Transverse colon (tissue), 4 donors: ENCODE measurements around the gene PHF12. TPM values are rescaled to one million over a fixed set of nuclear protein-coding genes. Genes with fewer than 3 reads are reported as not detected.

ENCODE experiments used
- DNase-seq: peaks from one replicate; pipeline ENCODE4 v3.0.0-alpha.2; 2019
- H3K27ac ChIP-seq, 4 donors: fragments of 200-600 bp; sonication (generic); 2 replicates each; pipeline ENCODE4 v1.5.1; 2016 to 2018; ENCODE audit warnings: inconsistent platforms in 4 of 4
- H3K27me3 ChIP-seq: fragments of 200-600 bp; sonication (generic); 2 replicates; pipeline ENCODE4 v1.5.1; 2017; ENCODE audit warnings: inconsistent platforms
- H3K36me3 ChIP-seq, 4 donors: fragments of 200-600 bp; sonication (generic); 2 replicates each; pipeline ENCODE4 v1.5.1; 2017 to 2019; ENCODE audit warnings: inconsistent platforms in 4 of 4
- H3K4me1 ChIP-seq, 4 donors: fragments of 200-600 bp; sonication (generic); 2 replicates each; pipeline ENCODE4 v1.5.1; 2017 to 2020; ENCODE audit warnings: inconsistent platforms in 4 of 4
- H3K4me3 ChIP-seq, 4 donors: fragments of 200-600 bp; sonication (generic); 1 replicate in 1 of 4; 2 replicates in 3 of 4; pipeline versions ENCODE4 v1.5.1 to v1.6.1; 2017 to 2019; ENCODE audit warnings: inconsistent platforms in 4 of 4
- H3K9me3 ChIP-seq, 2 donors: fragments of 200-600 bp; sonication (generic); 2 replicates each; pipeline ENCODE4 v1.5.1; 2017 to 2019; ENCODE audit warnings: inconsistent platforms in 2 of 2
- EP300 ChIP-seq: sonication (generic); formaldehyde crosslinking; IDR thresholded peaks from one replicate; pipeline ENCODE4 v1.6.1; 2017; ENCODE audit warnings: antibody characterized with exemption, low read depth
- POLR2A ChIP-seq: fragments of 450-650 bp; IDR thresholded peaks from one replicate; pipeline ENCODE4 v1.6.1; 2016; ENCODE audit warnings: antibody characterized with exemption, mild to moderate bottlenecking, moderate library complexity
- POLR2AphosphoS5 ChIP-seq, 3 donors: sonication (generic); formaldehyde crosslinking; IDR thresholded peaks; one replicate each; pipeline ENCODE4 v1.6.1; 2016; ENCODE audit warnings: antibody characterized with exemption in 3 of 3
- WGBS, 2 donors: methylation state at CpG; one replicate each; pipeline ENCODE4 v1.1.5; 2018; ENCODE audit warnings: low coverage in 1 of 2; 5-methylcytosine and 5-hydroxymethylcytosine counted together
- in situ Hi-C, 4 donors: fragments of 200-750 bp; cut with MboI; loops; one replicate each; pipeline versions ENCODE4 v1.15.0 to v1.15.1; 2017; ENCODE audit warnings: low sequenced_read_pairs in 3 of 4, low pct_ligation_motif_present in 1 of 4, low pct_unique_long_range_greater_than_20kb in 1 of 4
- intact Hi-C: fragments of 100-400 bp; cut with DNase I; formaldehyde crosslinking; loops from one replicate; pipeline ENCODE4 v1.15.1; 2023; ENCODE audit warnings: low total_unique reads
- total RNA-seq, 4 donors: library from RNA; depleted of rRNA; stranded (reverse); fragments of >200 nt; gene quantifications; one replicate each; pipeline ENCODE4 v1.1.0, GENCODE V29; 2016
- TF ChIP-seq, protein P1 (sequence below), 5 experiments: fragments of 200-600 bp in 3 of 5; fragments of 450-650 bp in 2 of 5; sonication (generic) in 3 of 5; IDR thresholded peaks; 1 replicate in 2 of 5; 2 replicates in 3 of 5; pipeline ENCODE4 v1.5.1; 2016 to 2017; ENCODE audit warnings: antibody characterized with exemption in 5 of 5, inconsistent platforms in 3 of 5, mild to moderate bottlenecking in 2 of 5, moderate library complexity in 1 of 5

The PHF12 gene
- total RNA-seq, 4 donors from 2014 or later = 43.5 to 134 (median 60.5) TPM

DNA sequence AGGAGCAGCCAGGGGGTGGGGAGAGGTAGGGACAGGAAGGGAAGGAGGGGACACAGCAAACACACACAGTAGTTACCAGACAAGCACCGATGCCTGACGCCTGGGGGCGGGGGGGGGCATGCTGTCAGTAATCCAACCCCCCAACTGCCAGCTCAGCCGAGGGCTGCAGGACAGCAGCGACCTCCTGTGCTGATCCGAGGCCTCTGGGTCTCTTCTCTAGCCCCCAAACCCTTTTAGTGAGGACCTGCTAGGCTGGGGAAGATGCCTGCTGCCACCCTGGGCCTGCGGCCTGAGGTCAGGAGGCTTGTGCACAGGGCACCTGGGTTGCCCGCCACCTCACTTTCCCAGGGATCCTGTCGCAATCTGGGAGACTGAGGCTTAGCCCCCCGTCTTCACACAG is 65.4 kb downstream of the PHF12 start:
- no peak for DNase-seq
- Histone ChIP-seq H3K4me1 (no peaks in the 10 kb centered on the region), H3K4me3 (no peak overlapping the region), H3K9me3 (no peaks in the 10 kb centered on the region), H3K27me3 (no peaks in the 10 kb centered on the region), H3K27ac (no peak overlapping the region), H3K36me3 (peaks cover 0 to 29% (median 5%) of the 10 kb centered on the region in 4 donors)
- TF ChIP-seq POLR2AphosphoS5 (IDR thresholded peaks at IDR 0.05) = no peak
- TF ChIP-seq EP300 = no peak
- TF ChIP-seq, protein P1, sequence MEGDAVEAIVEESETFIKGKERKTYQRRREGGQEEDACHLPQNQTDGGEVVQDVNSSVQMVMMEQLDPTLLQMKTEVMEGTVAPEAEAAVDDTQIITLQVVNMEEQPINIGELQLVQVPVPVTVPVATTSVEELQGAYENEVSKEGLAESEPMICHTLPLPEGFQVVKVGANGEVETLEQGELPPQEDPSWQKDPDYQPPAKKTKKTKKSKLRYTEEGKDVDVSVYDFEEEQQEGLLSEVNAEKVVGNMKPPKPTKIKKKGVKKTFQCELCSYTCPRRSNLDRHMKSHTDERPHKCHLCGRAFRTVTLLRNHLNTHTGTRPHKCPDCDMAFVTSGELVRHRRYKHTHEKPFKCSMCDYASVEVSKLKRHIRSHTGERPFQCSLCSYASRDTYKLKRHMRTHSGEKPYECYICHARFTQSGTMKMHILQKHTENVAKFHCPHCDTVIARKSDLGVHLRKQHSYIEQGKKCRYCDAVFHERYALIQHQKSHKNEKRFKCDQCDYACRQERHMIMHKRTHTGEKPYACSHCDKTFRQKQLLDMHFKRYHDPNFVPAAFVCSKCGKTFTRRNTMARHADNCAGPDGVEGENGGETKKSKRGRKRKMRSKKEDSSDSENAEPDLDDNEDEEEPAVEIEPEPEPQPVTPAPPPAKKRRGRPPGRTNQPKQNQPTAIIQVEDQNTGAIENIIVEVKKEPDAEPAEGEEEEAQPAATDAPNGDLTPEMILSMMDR (IDR thresholded peaks at IDR 0.05) = no peak
- TF ChIP-seq POLR2A = no peak
- in situ Hi-C loops = loop anchor here in 1 of 4 donors (25.0 kb wide), 1 partner anchor 124 kb away; no protein-coding TSS in a partner anchor
- intact Hi-C loops = no loop called here
- 100% methylated on average over 9 of the region's 10 CpGs; no CpG with 5 or more reads in 1 of the 2 donors for WGBS, 2 donors

DNA sequence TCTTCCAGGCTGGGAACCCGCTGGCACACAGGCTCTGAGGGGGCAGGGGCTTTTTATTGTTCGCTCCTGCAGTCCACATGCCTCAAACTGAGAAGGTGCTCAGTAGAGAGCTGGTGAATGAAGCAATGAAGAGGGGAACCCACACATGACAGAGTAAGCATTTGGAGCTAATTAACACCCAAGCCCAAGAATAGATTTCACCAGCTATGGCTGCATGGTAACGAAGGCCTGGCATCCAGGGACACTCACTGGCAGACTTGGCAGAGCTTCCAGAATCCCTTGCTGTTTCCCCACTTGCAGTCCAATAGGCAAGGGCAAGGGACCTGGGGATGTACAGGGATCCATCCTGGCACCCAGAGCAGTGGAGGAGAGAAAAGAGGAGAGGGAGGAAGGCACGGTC is 66.0 kb downstream of the PHF12 start:
- Histone ChIP-seq H3K36me3 (peaks cover 0 to 35% (median 7%) of the 10 kb centered on the region in 4 donors), H3K27ac (no peak overlapping the region)
- DNase-seq = no peak

DNA sequence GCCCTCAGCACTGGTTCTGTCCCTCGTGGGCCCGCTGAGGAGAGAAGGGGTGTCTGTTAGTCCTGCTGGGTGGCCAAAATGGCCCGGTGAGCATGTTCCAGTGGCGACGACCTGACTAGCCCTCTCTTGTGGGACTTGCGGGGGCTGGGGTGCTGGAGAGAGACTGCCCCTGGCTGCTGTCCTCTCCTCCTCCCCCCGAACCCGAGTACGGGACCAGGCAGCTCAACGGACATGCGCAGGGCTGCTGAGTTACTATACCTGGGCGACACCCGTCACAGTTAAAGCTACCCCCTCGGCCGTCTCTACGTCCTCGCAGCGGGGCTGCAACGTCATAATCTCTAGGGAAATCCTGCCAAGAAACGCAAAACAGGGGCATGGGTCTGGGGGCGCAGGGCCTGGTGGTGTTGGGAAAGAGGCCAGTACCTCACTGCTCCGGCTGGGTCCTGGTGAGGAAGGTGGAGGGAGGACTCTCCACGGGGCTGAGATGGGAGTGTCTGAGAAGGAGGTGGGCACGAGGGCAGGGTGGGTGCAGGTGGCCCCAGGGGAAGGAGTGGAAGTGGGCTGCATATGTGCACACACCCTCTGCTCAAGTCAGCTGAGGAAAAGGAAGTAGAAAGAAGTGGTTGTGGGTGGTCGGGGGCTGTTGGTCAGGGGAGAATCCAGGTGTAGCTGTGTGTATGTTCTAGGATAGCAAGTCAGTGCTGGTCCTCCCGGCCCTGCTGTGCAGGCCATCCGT is 67.2 kb downstream of the PHF12 start:
- Histone ChIP-seq H3K9me3 (no peaks in the 10 kb centered on the region), H3K27ac (no peak overlapping the region), H3K4me1 (no peaks in the 10 kb centered on the region), H3K27me3 (no peaks in the 10 kb centered on the region), H3K36me3 (peaks cover 0 to 47% (median 9%) of the 10 kb centered on the region in 4 donors), H3K4me3 (no peak overlapping the region)
- in situ Hi-C loops (loop anchor here in 1 of 4 donors (25.0 kb wide), 1 partner anchor 122 kb away; no protein-coding TSS in a partner anchor), intact Hi-C loops (no loop called here)
- WGBS, 2 donors = 90% methylated on average over 20 of the region's 27 CpGs; no CpG with 5 or more reads in 1 of the 2 donors
- DNase-seq = no peak
- TF ChIP-seq, protein P1 (IDR thresholded peaks at IDR 0.05) = no peak
- TF ChIP-seq EP300 = no peak
- TF ChIP-seq POLR2AphosphoS5 (IDR thresholded peaks at IDR 0.05) = no peak

More for the DNA sequence above, 66.0 kb downstream of the PHF12 start:
- intact Hi-C loops (no loop called here), in situ Hi-C loops (loop anchor here in 1 of 4 donors (25.0 kb wide), 1 partner anchor 123 kb away; no protein-coding TSS in a partner anchor)
- H3K9me3 ChIP-seq = no peaks in the 10 kb centered on the region
- no peaks in the 10 kb centered on the region for H3K4me1 ChIP-seq
- no peak for TF ChIP-seq POLR2A
- TF ChIP-seq, protein P1 (IDR thresholded peaks at IDR 0.05) = no peak
- TF ChIP-seq EP300 = no peak
- TF ChIP-seq POLR2AphosphoS5 (IDR thresholded peaks at IDR 0.05) = no peak
- 97 to 100% methylated on average over 1 to 4 of the region's 4 CpGs for WGBS, 2 donors
- no peak overlapping the region for H3K4me3 ChIP-seq
- no peaks in the 10 kb centered on the region for H3K27me3 ChIP-seq

DNA sequence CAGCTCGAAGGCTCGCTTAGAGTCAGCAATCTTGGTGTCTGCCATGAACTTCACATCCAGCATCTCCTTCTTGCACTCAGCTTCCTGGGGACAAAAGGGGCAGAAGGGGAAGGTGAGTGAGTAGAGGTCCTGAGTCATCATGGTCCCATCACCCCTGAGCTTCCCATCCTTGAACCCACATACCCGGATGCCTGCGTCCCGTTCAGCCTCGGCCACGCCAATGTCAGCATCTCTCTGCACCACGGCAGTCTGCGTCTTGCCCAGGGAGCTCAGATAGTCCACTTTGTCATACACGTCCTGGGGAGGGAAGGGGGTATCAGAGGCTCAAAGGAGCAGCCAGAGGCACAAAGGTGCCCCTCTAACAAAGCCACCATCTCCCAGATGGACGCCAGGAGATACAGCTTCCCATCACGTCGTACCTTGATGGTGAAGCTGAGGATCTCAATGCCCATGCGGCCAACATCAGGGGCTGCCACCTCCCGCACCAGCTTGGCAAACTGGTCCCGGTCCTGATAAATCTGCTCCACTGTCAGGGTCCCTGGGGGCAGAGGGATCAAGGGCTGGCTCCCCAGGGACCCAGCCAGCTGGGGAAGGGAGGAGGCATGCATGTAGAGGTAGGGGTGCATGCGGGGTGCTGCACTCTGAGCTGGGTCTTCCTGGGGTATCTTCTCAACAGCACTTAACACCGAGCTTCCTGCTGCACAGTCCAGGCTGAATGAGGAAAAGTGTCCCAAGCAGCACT is 69.0 kb downstream of the PHF12 start:
- Histone ChIP-seq H3K4me1 (no peaks in the 10 kb centered on the region), H3K36me3 (peaks cover 0 to 47% (median 9%) of the 10 kb centered on the region in 4 donors), H3K9me3 (no peaks in the 10 kb centered on the region), H3K27ac (no peak overlapping the region), H3K4me3 (no peak overlapping the region), H3K27me3 (no peaks in the 10 kb centered on the region)
- 91% methylated on average over 8 to 18 of the region's 18 CpGs for WGBS, 2 donors
- DNase-seq = no peak
- intact Hi-C loops = no loop called here
- TF ChIP-seq EP300 = no peak
- TF ChIP-seq, protein P1 (IDR thresholded peaks at IDR 0.05) = no peak
- TF ChIP-seq POLR2AphosphoS5 (IDR thresholded peaks at IDR 0.05) = no peak
- no peak for TF ChIP-seq POLR2A
- in situ Hi-C loops = loop anchor here in 1 of 4 donors (25.0 kb wide), 1 partner anchor 120 kb away; no protein-coding TSS in a partner anchor
